Endothelial cell of umbilical vein (primary cell): ENCODE results near the gene CCNY. TPM values are rescaled to one million over a fixed set of nuclear protein-coding genes. Genes with fewer than 3 reads are reported as not detected.

Source experiments
- BruUV-seq: library from RNA; stranded (reverse); fragments of 400-500 nt; replicated peaks from 2 replicates; lab custom pipeline; 2021; lab: Mats Ljungman, UMichigan
- CTCF ChIA-PET: fragments of 300-600, 350-600 bp; sonication (Branson Sonifier 250); formaldehyde crosslinking; loops from one replicate; lab custom pipeline; 2021; ENCODE audit warnings: antibody characterized with exemption, inconsistent platforms; lab: Charles Lee
- POLR2A ChIA-PET: fragments of 300-600, 350-600 bp; sonication (Branson Sonifier 250); formaldehyde crosslinking; loops from one replicate; lab custom pipeline; 2021; ENCODE audit warnings: antibody characterized with exemption, inconsistent platforms; lab: Charles Lee
- DNase-seq: peaks from one replicate; pipeline ENCODE4 v3.0.0-alpha.2; 2011; ENCODE audit warnings: low read depth, low spot score
- FAIRE-seq: peaks from 2 replicates; lab custom pipeline; 2011; peaks lifted over from hg19 to GRCh38; lab: Jason Lieb, UNC
- H2AFZ ChIP-seq: 2 replicates; pipeline ENCODE4 v1.6.0; 2012; ENCODE audit warnings: low read depth, low read length, control low read depth, inconsistent platforms
- H3K27ac ChIP-seq: 2 replicates; pipeline ENCODE4 v1.5.1; 2011; ENCODE audit warnings: low read depth, mild to moderate bottlenecking, control low read depth, low read length, moderate library complexity; ENCODE audit not compliant: insufficient read depth
- H3K27me3 ChIP-seq, 2 experiments: 2 replicates each; pipeline versions ENCODE4 v1.6.0 to v1.6.1; 2011; ENCODE audit warnings: low read length in 2 of 2, mixed read lengths in 1 of 2; ENCODE audit not compliant: control insufficient read depth in 2 of 2, insufficient read depth in 2 of 2
- H3K36me3 ChIP-seq, 2 experiments: 2 replicates in 1 of 2; 3 replicates in 1 of 2; pipeline ENCODE4 v1.5.1; 2011; ENCODE audit warnings: low read length in 2 of 2, mild to moderate bottlenecking in 1 of 2, moderate library complexity in 1 of 2; ENCODE audit not compliant: control insufficient read depth in 2 of 2, insufficient read depth in 2 of 2; ENCODE audit errors: extremely low read depth in 1 of 2
- H3K4me1 ChIP-seq: 3 replicates; pipeline ENCODE4 v1.5.1; 2011; ENCODE audit warnings: mild to moderate bottlenecking, low read length; ENCODE audit not compliant: control insufficient read depth, insufficient read depth; ENCODE audit errors: extremely low read depth
- H3K4me2 ChIP-seq: 2 replicates; pipeline ENCODE4 v1.6.1; 2011; ENCODE audit warnings: low read length, control low read depth, mixed read lengths; ENCODE audit not compliant: insufficient read depth
- H3K4me3 ChIP-seq, 3 experiments: fragments of 200-600 bp in 1 of 3; sonication (generic), shearing (Covaris generic) in 1 of 3; replicated peaks in 1 of 3; 2 replicates each; pipeline ENCODE4 v1.5.1; 2011 to 2016; ENCODE audit warnings: control low read depth in 3 of 3, low read length in 3 of 3, mild to moderate bottlenecking in 2 of 3, inconsistent platforms in 1 of 3, low read depth in 1 of 3, moderate library complexity in 1 of 3; ENCODE audit not compliant: insufficient read depth in 1 of 3
- H3K79me2 ChIP-seq: 2 replicates; pipeline ENCODE4 v1.6.0; 2012; ENCODE audit warnings: low read length, inconsistent platforms; ENCODE audit not compliant: control insufficient read depth, insufficient read depth
- H3K9ac ChIP-seq: replicated peaks from 2 replicates; pipeline ENCODE3; 2011; ENCODE audit warnings: low read length, control low read depth; ENCODE audit not compliant: insufficient read depth; ENCODE audit errors: extremely low read depth
- H3K9me1 ChIP-seq: replicated peaks from 3 replicates; pipeline ENCODE4 v1.6.0; 2011; ENCODE audit warnings: mild to moderate bottlenecking, low read length; ENCODE audit not compliant: control insufficient read depth, insufficient read depth; ENCODE audit errors: extremely low read depth
- H3K9me3 ChIP-seq: replicated peaks from 2 replicates; pipeline ENCODE4 v1.5.1; 2012; ENCODE audit warnings: low read length, inconsistent platforms; ENCODE audit not compliant: control insufficient read depth, insufficient read depth
- H4K20me1 ChIP-seq: replicated peaks from 2 replicates; pipeline ENCODE3; 2011; ENCODE audit warnings: mild to moderate bottlenecking, low read length; ENCODE audit not compliant: control insufficient read depth, insufficient read depth; ENCODE audit errors: extremely low read depth
- EZH2 ChIP-seq: IDR thresholded peaks from 2 replicates; pipeline ENCODE4 v1.6.1; 2012; ENCODE audit warnings: borderline replicate concordance, low read depth, mild to moderate bottlenecking, moderate library complexity, low read length, inconsistent platforms; ENCODE audit not compliant: severe bottlenecking
- FOS ChIP-seq: IDR thresholded peaks from 2 replicates; pipeline ENCODE4 v1.6.1; 2011; ENCODE audit warnings: mild to moderate bottlenecking, low read length, moderate library complexity, borderline replicate concordance; ENCODE audit not compliant: insufficient read depth
- JUN ChIP-seq: IDR thresholded peaks from 2 replicates; pipeline ENCODE4 v1.6.1; 2011; ENCODE audit warnings: borderline replicate concordance, low read depth; ENCODE audit not compliant: insufficient read length, insufficient read depth
- dilution Hi-C: fragments of 300-500 bp; cut with MboI; formaldehyde crosslinking; loops from one replicate; pipeline ENCODE4 v1.15.0; 2019; ENCODE audit warnings: low sequenced_read_pairs; ENCODE audit not compliant: extremely low pct_ligation_motif_present
- intact Hi-C: fragments of 100-400 bp; cut with micrococcal nuclease; formaldehyde crosslinking; loops from one replicate; pipeline ENCODE4 v1.10.0; 2022
- polyA plus RNA-seq, 4 experiments: library from polyadenylated mRNA; depleted of rRNA in 3 of 4; stranded (reverse) in 3 of 4; unstranded in 1 of 4; fragments of >200 nt; gene quantifications; 2 replicates each; pipeline versions ENCODE4 v1.2.1 to v1.2.3, GENCODE V29; 2011 to 2012; ENCODE audit warnings: missing spikeins in 1 of 4
- total RNA-seq: library from RNA; stranded (reverse); gene quantifications from 2 replicates; pipeline ENCODE4 v1.2.3, GENCODE V29; 2021
- TF ChIP-seq, protein P1 (sequence below), 2 donors: IDR thresholded peaks; 1 replicate in 1 of 2; 2 replicates in 1 of 2; pipeline ENCODE4 v1.5.1; 2011; ENCODE audit warnings: low read length in 2 of 2, mild to moderate bottlenecking in 2 of 2, moderate library complexity in 2 of 2, control low read depth in 1 of 2, inconsistent platforms in 1 of 2, low read depth in 1 of 2; ENCODE audit not compliant: insufficient read depth in 1 of 2; ENCODE audit errors: extremely low read depth in 1 of 2

CCNY gene
- total and polyA plus RNA-seq, 2 donors (not counting 3 experiments of a cell fraction or from before 2014, with no cell fraction given) = 61.5 to 107 TPM

DNA sequence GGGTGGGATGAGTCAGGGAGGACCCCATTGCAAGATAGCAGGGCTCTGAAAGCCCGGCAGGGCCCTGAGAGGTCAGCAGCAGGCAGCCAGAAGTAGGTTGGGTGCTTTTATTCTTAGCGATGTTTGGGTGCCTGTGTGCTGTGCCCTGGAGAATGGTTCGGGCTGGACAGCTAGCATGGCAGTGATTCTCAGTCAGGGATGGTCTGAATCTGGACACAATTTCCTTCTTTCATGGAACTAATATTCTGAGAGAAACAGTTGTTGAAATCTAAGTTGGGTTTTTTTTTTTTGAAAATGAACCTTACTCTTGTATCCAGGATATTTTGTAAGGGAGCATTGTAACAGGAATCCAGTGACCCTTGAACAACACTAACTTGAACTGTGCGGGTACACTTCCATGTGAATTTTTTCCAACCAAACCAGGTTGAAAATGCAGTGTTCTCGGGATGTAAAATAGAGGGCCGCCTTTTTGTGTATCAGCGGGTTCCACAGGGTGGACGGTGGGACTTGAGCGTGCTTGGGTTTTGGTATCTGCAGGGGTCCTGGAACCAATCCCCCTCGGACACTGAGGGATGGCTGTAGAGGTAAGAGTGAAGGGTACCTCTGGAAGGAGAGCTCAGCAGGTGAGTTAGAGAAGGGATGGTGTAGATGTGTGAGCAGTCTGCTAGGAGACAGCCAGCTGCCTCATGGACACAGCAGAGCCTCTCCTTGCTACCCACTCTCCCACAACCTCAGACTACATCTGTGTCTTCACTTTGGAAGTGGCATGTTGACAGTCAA is 12.5 kb downstream of the CCNY start:
- no peak for TF ChIP-seq FOS
- no peak overlapping the region for H2AFZ ChIP-seq
- no TSS peak for BruUV-seq
- dilution Hi-C loops = no loop called here
- H3K9ac ChIP-seq = no peak overlapping the region
- peaks cover 11% of the 10 kb centered on the region for H4K20me1 ChIP-seq
- CTCF ChIA-PET = no interaction called here
- H3K4me3 ChIP-seq = no peak overlapping the region
- no peaks in the 10 kb centered on the region for H3K4me1 ChIP-seq
- no peaks in the 10 kb centered on the region for H3K9me1 ChIP-seq
- no peaks in the 10 kb centered on the region for H3K36me3 ChIP-seq
- POLR2A ChIA-PET = no interaction called here
- DNase-seq = no peak
- H3K27ac ChIP-seq = no peak overlapping the region
- no peaks in the 10 kb centered on the region for H3K9me3 ChIP-seq
- H3K27me3 ChIP-seq = no peaks in the 10 kb centered on the region
- H3K79me2 ChIP-seq = peaks cover 98% of the 10 kb centered on the region
- no peak for FAIRE-seq
- intact Hi-C loops = no loop called here
- no peak overlapping the region for H3K4me2 ChIP-seq

DNA sequence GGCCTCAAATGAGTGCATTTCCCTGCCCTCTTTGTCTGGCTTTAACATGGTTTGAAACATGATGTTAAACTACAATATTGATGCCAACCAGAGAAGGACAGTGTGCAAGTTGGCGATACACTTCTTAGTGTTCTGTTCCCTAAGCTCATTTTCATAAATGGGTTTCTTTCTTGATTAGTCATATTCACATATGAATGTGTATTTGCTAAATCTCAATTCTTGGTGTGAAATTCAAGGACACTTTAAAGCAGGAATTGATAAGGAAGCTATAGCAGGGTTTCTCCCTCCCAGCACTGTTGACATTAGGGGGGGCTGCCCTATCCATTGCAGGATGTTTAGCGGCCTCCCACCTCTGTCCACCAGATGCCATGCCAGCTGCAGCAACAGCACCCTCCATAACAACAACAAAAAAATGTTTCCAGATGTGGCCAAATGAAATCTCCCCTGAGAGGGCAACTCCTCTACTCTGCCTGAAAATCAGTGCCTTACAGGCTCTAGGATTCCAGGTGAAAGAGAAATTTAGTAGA is 13.1 kb downstream of the CCNY start:
- peaks cover 11% of the 10 kb centered on the region for H4K20me1 ChIP-seq
- TF ChIP-seq FOS (no peak), JUN (no peak), EZH2 (no peak)
- TF ChIP-seq, protein P1, sequence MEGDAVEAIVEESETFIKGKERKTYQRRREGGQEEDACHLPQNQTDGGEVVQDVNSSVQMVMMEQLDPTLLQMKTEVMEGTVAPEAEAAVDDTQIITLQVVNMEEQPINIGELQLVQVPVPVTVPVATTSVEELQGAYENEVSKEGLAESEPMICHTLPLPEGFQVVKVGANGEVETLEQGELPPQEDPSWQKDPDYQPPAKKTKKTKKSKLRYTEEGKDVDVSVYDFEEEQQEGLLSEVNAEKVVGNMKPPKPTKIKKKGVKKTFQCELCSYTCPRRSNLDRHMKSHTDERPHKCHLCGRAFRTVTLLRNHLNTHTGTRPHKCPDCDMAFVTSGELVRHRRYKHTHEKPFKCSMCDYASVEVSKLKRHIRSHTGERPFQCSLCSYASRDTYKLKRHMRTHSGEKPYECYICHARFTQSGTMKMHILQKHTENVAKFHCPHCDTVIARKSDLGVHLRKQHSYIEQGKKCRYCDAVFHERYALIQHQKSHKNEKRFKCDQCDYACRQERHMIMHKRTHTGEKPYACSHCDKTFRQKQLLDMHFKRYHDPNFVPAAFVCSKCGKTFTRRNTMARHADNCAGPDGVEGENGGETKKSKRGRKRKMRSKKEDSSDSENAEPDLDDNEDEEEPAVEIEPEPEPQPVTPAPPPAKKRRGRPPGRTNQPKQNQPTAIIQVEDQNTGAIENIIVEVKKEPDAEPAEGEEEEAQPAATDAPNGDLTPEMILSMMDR (IDR thresholded peaks at IDR 0.05; ENCODE audit: extremely low read depth in 1 of 2, insufficient read depth in 1 of 2, low read depth in 1 of 2, low read length in 2 of 2) = no peak
- no peaks in the 10 kb centered on the region for H3K9me3 ChIP-seq
- H3K36me3 ChIP-seq = no peaks in the 10 kb centered on the region
- H3K79me2 ChIP-seq = peaks cover 99% of the 10 kb centered on the region
- no peaks in the 10 kb centered on the region for H3K4me1 ChIP-seq
- H3K27me3 ChIP-seq = no peaks in the 10 kb centered on the region
- dilution Hi-C loops = no loop called here
- H3K4me3 ChIP-seq = no peak overlapping the region
- FAIRE-seq = no peak
- H3K9ac ChIP-seq = no peak overlapping the region
- POLR2A ChIA-PET = no interaction called here
- no peak overlapping the region for H3K27ac ChIP-seq
- DNase-seq = no peak
- intact Hi-C loops = no loop called here
- CTCF ChIA-PET = interaction anchor here (1.1 kb wide), 1 partner anchor 30 kb away, joined by 3 read pairs; no protein-coding TSS in a partner anchor
- H2AFZ ChIP-seq = no peak overlapping the region
- H3K9me1 ChIP-seq = no peaks in the 10 kb centered on the region
- H3K4me2 ChIP-seq = no peak overlapping the region
- BruUV-seq = no TSS peak
